HG03442 (cell line): ENCODE results near the gene BRDT.
"Not testable (repeated sequence)": the region's sequence is repeated elsewhere in the genome, so short reads cannot be mapped to it uniquely, and the experiment has no call there.

ENCODE experiments used
- ATAC-seq: cut with Tn5 transposase; IDR thresholded peaks from one replicate; pipeline ENCODE4 v1.9.1; 2021; ENCODE audit warnings: mild to moderate bottlenecking, moderate library complexity; ENCODE audit not compliant: unreplicated experiment

Gene BRDT

GRCh38 chr1:91981996-91982609 is 32.9 kb downstream of the BRDT start:
- no peak for ATAC-seq

DNA sequence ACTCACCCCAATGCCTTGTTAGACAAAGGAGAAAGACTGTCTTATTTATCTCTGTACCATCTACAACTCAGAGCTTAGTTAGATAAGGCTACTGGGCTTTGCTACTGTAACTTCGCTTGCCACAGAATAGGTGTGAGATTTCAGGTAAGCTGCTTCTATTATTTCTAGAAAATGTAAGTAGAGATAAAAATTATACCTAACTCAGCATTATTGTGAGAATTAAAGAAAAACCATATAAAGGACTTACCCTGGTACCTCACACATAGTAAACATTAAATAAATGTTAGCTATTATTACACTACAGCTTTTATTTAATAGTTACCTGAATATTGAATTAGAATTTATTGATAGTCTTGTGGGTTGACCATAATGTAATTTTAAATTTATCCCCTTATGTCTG is 44.1 kb downstream of the BRDT start:
- ATAC-seq: no peak

DNA sequence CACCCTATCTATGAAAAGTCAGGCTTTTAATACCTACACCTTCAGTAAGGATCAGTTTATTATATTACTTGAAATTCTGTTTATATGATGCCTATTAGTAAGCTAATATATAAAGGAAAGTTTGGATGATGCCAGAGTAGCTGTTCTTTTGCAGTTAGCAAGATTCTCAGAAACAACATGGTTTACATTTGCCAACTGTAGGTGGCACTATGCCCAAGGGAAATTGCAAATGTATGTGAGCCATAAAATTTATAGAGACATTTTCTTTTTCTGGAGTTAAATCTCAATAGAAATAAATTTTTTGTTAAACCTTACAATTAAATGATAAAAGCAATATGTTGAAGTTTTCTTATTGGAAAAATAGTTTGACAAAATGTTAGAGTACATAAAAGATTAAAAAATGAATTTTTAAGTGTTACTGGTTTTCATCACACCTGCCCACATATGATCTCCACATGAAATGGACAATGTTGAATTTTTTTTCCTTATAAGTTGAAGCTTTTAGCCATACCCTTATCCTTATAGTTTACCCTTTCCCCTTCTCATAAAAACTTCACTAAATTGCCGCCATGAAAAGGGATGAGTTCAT is 48.5 kb downstream of the BRDT start:
- no peak for ATAC-seq

DNA sequence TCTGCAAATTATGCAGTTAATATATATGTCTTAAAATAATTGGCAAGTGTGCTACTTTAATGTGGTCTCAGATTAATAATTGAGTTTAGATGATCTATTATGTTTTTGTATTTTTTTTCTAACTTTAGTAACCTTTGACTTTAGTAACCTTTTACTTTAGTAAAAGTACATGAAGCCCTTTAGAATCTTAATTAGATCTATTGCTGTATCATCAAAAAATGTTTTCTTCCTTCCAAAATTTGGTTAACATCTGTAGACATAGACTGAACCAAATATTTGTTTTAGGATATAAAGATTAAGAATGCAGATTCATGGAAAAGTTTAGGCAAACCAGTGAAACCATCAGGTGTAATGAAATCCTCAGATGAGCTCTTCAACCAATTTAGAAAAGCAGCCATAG is 54.9 kb downstream of the BRDT start:
- no peak for ATAC-seq

- ATAC-seq: no peak
These were observed 64.7 kb downstream of the BRDT start for GRCh38 chr1:92013923-92014322.

DNA sequence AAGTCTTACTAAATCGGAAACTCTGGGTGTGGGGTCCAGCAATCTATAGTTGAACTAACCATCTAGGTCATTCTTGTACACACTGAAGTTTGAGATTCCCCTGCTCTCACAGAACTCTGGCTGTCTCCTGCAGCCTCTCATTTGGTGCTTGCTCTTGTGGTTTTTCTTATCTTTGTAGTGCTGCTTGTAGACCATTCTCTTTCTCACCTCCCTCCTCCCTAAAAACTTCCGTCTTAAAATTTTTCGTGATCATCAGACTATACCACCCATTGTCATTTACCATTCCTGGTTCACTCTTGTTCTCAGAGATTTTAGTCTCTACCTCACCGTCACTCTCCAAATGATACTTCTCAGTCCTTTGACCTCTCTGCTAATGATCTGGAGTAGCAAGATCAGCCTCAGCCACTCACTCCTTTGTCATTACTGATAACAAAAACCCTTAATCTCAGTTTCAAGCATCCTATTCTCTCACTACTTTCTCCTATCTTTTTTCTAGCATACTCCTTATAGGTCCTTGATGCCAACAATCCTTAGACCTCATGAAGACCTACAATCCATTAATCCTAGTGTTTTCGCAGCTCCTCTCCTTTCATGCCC is 67.6 kb downstream of the BRDT start:
- ATAC-seq: no peak

DNA sequence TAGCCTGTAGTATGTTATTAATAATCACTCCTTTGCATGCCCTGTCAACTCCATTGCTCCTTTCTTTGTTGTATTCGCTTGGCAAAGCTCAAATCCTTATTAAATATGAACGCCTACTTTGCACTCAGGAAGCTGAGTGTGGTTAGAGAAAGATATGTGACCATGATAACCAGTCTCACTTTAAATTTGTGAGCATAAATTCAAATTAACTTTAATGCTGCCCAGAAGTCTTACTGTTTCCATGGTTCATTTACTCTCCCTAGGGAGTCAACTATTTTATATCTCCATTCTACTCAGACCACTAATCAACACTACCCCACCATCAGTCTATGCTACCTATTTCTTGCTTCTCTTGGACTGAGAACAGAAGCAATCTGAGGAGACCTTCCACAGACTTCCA is 68.5 kb downstream of the BRDT start:
- no peak for ATAC-seq

DNA sequence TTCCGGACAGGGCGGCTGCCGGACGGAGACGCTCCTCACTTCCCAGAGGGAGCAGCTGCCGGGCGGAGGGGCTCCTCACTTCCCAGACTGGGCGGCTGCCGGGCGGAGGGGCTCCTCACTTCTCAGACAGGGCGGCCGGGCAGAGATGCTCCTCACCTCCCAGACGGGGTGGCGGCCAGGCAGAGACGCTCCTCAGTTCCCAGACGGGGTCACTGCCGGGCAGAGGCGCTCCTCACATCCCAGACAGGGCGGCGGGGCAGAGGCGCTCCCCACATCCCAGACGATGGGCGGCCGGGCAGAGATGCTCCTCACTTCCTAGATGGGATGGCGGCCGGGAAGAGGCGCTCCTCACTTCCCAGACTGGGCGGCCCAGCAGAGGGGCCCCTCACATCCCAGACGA is 76.8 kb downstream of the BRDT start:
- ATAC-seq: not testable (repeated sequence)

GRCh38 chr1:92026806-92027205 is 77.6 kb downstream of the BRDT start:
- no peak for ATAC-seq

GRCh38 chr1:92029241-92029922 is 80.2 kb downstream of the BRDT start:
- no peak for ATAC-seq

GRCh38 chr1:92030656-92031107 is 81.5 kb downstream of the BRDT start:
- ATAC-seq: no peak

- no peak for ATAC-seq
These were observed 82.3 kb downstream of the BRDT start for GRCh38 chr1:92031281-92032110.

GRCh38 chr1:92037400-92037799 is 88.2 kb downstream of the BRDT start:
- no peak for ATAC-seq

DNA sequence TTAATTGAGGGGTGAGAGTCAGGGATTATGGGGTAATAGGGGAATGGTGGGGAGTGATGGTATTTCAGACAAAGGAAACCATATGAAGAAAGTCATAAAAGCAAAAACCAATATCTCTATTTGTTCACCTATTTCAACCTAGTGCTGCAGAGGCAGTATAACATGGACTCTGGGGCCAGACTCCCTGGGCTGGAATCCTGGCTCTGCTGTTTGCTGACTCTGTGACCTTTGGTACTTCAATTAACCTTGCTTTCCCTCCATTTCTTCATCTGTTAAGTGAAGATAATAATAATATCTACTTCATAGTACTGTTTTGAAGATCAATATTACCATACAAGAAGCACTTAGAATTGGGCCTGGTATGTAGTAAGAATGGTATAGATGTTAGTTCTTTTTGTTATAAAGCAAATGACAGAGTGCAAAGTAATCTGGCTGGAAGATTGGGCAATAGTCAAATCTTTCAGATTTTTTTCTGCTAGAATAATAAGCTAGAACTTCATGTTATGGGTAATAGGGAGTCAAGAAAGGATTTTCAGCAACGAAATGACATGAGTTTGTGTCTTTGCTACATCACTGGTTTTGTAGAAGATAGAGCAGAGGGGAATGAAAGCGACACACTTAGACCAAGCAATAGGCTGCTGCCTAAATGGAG is 89.6 kb downstream of the BRDT start:
- no peak for ATAC-seq

DNA sequence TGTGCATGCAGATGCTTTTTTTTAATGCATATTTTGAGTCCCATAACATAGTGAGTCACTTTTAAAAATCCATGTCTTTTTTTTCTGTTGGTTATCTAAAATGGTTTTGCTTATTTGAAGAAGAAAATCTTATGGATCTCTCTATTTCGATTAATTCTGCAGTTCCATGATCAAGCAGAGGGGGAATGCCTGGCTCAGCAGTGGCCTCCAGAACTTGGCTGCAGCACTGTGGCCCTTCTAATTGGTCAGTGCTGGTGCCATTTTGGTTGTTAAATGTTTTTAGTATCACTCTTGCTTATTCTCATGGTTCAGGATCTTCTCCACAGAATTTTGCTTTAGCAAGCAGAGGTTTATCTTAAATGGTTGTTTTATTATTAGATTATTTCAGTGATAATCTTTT is 91.8 kb downstream of the BRDT start:
- ATAC-seq: no peak

DNA sequence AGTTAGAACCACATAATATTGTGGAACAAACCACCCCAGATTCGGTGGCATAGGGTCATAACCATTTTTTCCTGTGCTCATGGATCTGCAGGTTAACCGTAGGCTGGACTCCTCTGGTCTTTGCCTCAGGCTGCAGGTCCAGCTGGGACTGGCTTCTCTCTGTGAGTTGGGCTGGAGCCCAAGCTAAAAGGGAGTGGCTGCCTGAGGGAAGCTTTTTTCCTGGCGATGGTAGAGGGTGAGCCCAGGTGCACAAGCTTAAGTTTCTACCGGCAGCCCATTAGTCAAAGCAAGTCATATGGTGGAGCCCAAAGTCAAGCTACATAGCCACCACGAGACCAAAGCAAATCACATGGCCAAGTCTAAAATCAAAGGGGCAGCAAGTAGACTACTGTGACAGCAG is 94.4 kb downstream of the BRDT start:
- no peak for ATAC-seq

- ATAC-seq: no peak
These were observed 96.7 kb downstream of the BRDT start for GRCh38 chr1:92045766-92046495.

DNA sequence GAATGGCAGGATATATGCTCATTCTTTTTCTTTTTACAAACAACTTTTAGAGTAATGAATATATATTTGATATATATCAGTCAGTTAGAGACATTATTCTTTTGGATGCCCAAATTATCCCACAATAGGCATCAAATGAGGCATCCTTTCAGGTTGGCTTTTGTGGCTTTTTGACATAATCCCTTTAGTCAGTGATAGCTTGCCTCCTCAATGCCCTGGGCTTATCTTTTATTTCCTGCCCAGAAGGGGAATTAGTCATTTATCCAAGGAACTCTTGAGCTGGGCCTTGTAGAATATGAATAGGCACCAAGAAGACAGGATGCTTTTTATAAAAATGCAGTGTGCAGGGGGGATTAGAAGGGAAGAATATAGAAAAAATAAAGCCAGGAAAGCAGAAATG is 102.7 kb downstream of the BRDT start:
- ATAC-seq: no peak
